Transverse colon (tissue), 4 donors: Measurements from ENCODE around the gene TCF7. TPM values are rescaled to one million over a fixed set of nuclear protein-coding genes. Genes with fewer than 3 reads are reported as not detected.

Experiments used
- DNase-seq: peaks from one replicate; pipeline ENCODE4 v3.0.0-alpha.2; 2019
- H3K27ac ChIP-seq, 4 donors: fragments of 200-600 bp; sonication (generic); 2 replicates each; pipeline ENCODE4 v1.5.1; 2016 to 2018; ENCODE audit warnings: inconsistent platforms in 4 of 4
- H3K27me3 ChIP-seq: fragments of 200-600 bp; sonication (generic); 2 replicates; pipeline ENCODE4 v1.5.1; 2017; ENCODE audit warnings: inconsistent platforms
- H3K36me3 ChIP-seq, 4 donors: fragments of 200-600 bp; sonication (generic); 2 replicates each; pipeline ENCODE4 v1.5.1; 2017 to 2019; ENCODE audit warnings: inconsistent platforms in 4 of 4
- H3K4me1 ChIP-seq, 4 donors: fragments of 200-600 bp; sonication (generic); 2 replicates each; pipeline ENCODE4 v1.5.1; 2017 to 2020; ENCODE audit warnings: inconsistent platforms in 4 of 4
- H3K4me3 ChIP-seq, 4 donors: fragments of 200-600 bp; sonication (generic); 1 replicate in 1 of 4; 2 replicates in 3 of 4; pipeline versions ENCODE4 v1.5.1 to v1.6.1; 2017 to 2019; ENCODE audit warnings: inconsistent platforms in 4 of 4
- H3K9me3 ChIP-seq, 2 donors: fragments of 200-600 bp; sonication (generic); 2 replicates each; pipeline ENCODE4 v1.5.1; 2017 to 2019; ENCODE audit warnings: inconsistent platforms in 2 of 2
- EP300 ChIP-seq: sonication (generic); formaldehyde crosslinking; IDR thresholded peaks from one replicate; pipeline ENCODE4 v1.6.1; 2017; ENCODE audit warnings: antibody characterized with exemption, low read depth
- POLR2A ChIP-seq: fragments of 450-650 bp; IDR thresholded peaks from one replicate; pipeline ENCODE4 v1.6.1; 2016; ENCODE audit warnings: antibody characterized with exemption, mild to moderate bottlenecking, moderate library complexity
- POLR2AphosphoS5 ChIP-seq, 3 donors: sonication (generic); formaldehyde crosslinking; IDR thresholded peaks; one replicate each; pipeline ENCODE4 v1.6.1; 2016; ENCODE audit warnings: antibody characterized with exemption in 3 of 3
- WGBS, 2 donors: methylation state at CpG; one replicate each; pipeline ENCODE4 v1.1.5; 2018; ENCODE audit warnings: low coverage in 1 of 2; 5-methylcytosine and 5-hydroxymethylcytosine counted together
- in situ Hi-C, 4 donors: fragments of 200-750 bp; cut with MboI; loops; one replicate each; pipeline versions ENCODE4 v1.15.0 to v1.15.1; 2017; ENCODE audit warnings: low sequenced_read_pairs in 3 of 4, low pct_ligation_motif_present in 1 of 4, low pct_unique_long_range_greater_than_20kb in 1 of 4
- intact Hi-C: fragments of 100-400 bp; cut with DNase I; formaldehyde crosslinking; loops from one replicate; pipeline ENCODE4 v1.15.1; 2023; ENCODE audit warnings: low total_unique reads
- total RNA-seq, 4 donors: library from RNA; depleted of rRNA; stranded (reverse); fragments of >200 nt; gene quantifications; one replicate each; pipeline ENCODE4 v1.1.0, GENCODE V29; 2016
- TF ChIP-seq, protein P1 (sequence below), 5 experiments: fragments of 200-600 bp in 3 of 5; fragments of 450-650 bp in 2 of 5; sonication (generic) in 3 of 5; IDR thresholded peaks; 1 replicate in 2 of 5; 2 replicates in 3 of 5; pipeline ENCODE4 v1.5.1; 2016 to 2017; ENCODE audit warnings: antibody characterized with exemption in 5 of 5, inconsistent platforms in 3 of 5, mild to moderate bottlenecking in 2 of 5, moderate library complexity in 1 of 5

TCF7 gene
- total RNA-seq, 4 donors from 2014 or later: 0.60 to 7.1 (median 3.1) TPM

DNA sequence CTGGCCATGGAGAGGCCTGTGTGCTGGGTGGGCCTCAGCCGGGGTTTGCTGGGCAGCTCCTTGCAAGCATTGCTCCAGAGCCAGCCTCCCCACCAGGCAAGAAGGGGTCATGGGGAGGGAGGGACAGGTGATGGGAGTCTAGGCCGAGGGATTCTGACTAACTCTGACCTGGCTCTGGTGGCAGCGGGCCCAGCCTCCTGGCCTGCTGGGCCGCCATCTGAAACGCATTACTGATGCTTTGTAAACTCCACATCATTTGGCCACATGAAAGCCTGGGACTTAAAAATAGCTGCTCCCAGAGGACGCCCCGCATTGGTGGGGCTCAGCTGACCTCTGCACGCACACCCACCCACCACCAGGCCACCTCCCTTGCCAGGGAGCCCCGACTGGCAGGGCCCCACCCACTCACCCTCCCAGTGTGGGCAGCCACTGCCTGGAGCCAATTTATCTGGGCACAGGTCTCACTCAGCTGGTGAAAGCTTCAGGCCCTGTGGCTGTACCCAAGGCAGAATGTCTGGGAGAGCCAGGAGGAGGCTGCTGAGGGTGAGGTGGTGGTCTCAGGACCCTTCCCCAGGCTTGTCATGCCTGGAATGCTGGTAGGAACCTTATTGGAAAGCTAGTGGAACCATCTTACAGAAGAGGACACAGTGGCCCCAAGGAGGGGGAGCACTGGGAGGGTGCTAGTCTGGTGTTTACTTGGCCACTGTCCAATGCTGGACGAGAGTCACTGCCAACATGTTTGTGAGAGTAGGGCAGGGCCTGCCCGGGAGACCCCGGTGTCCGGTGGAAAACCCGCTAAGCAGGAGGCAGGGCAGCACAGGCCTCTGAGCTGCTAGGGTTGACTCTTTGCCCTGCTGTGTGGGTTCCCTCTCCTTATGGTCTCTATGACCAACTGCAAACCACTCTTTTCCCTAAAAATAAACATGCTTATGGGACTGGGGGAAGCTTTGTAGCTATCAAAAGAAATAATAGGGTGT, 10.8 kb downstream of the TCF7 start:
- Histone ChIP-seq H3K4me1 (peaks cover 3 to 15% (median 8%) of the 10 kb centered on the region in 4 donors), H3K4me3 (no peak overlapping the region), H3K27me3 (no peaks in the 10 kb centered on the region), H3K36me3 (no peaks in the 10 kb centered on the region), H3K9me3 (no peaks in the 10 kb centered on the region), H3K27ac (peak overlapping the region in 3 of 4 donors; percentile 25 to 34 (median 29))
- in situ Hi-C loops (no loop called here), intact Hi-C loops (no loop called here)
- no peak for DNase-seq
- 52% methylated on average over 11 of the region's 14 CpGs; no CpG with 5 or more reads in 1 of the 2 donors for WGBS, 2 donors
- no peak for TF ChIP-seq EP300
- TF ChIP-seq, protein P1, sequence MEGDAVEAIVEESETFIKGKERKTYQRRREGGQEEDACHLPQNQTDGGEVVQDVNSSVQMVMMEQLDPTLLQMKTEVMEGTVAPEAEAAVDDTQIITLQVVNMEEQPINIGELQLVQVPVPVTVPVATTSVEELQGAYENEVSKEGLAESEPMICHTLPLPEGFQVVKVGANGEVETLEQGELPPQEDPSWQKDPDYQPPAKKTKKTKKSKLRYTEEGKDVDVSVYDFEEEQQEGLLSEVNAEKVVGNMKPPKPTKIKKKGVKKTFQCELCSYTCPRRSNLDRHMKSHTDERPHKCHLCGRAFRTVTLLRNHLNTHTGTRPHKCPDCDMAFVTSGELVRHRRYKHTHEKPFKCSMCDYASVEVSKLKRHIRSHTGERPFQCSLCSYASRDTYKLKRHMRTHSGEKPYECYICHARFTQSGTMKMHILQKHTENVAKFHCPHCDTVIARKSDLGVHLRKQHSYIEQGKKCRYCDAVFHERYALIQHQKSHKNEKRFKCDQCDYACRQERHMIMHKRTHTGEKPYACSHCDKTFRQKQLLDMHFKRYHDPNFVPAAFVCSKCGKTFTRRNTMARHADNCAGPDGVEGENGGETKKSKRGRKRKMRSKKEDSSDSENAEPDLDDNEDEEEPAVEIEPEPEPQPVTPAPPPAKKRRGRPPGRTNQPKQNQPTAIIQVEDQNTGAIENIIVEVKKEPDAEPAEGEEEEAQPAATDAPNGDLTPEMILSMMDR (IDR thresholded peaks at IDR 0.05): no peak
- TF ChIP-seq POLR2A: no peak
- no peak for TF ChIP-seq POLR2AphosphoS5 (IDR thresholded peaks at IDR 0.05)

DNA sequence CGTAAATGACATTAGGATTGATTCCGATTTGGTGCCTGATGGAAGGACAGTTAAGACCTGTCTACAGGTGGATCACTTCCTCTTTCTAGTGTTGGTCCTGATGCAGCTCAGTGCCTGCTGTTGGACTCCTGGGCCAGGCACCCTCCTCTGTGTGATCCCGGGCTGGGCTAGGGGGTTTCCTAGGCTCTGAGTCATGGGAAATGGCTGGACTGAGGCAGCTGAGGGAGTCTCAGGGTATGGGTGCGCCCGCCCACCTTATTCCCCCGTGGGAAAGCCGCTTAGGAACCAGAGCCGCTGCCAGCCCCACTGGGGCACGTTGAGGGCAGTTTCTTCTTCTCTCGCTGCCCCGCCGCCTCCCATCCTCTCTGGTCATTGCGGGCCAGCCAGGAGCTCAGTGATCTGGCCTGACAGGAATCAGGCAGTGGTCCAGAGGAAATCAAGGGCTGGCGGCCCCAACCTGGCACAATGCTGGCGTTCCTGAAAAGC, 12.9 kb downstream of the TCF7 start:
- no peak for TF ChIP-seq POLR2A
- TF ChIP-seq, protein P1 (IDR thresholded peaks at IDR 0.05): no peak
- no peak for TF ChIP-seq EP300
- TF ChIP-seq POLR2AphosphoS5 (IDR thresholded peaks at IDR 0.05): no peak
- intact Hi-C loops (no loop called here), in situ Hi-C loops (no loop called here)
- Histone ChIP-seq H3K9me3 (no peaks in the 10 kb centered on the region), H3K4me1 (peaks cover 3 to 15% (median 8%) of the 10 kb centered on the region in 4 donors), H3K27ac (peak overlapping the region in 2 of 4 donors; percentile 8 to 27), H3K4me3 (no peak overlapping the region), H3K36me3 (no peaks in the 10 kb centered on the region), H3K27me3 (no peaks in the 10 kb centered on the region)
- 68% methylated on average over 5 to 15 of the region's 15 CpGs for WGBS, 2 donors
- DNase-seq: no peak

DNA sequence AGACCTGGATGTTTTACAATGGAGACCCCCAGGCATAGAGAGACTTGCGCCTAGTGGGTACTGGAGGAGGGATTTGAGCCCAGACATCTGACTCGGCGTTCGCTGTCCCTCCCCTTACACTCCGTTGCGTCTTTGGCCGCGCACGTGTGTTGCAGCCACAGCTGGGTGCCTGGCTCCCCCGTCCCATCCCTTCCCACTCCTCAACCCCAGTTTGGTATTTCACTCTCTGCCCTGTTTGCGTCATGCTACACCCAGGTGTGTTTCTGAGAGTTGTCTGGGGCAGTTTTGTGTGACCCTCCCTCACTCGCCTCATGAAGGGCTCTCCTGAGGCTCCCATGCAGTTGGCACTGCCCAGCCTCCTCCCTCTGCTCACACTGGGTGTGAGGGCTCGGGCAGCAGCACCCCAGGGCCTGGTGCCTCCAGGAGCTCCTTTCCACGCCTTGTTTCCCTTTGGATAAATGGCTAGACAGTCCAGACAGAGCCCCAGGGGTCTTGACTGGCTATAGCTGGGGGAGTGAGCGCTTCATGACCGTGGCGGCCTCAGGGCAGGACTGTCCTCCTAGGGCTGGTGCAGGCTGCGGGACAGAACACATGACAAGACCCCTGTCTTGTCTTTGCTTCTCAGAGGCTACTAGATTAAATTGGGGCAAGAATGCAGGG, 13.6 kb downstream of the TCF7 start:
- Histone ChIP-seq H3K4me3 (no peak overlapping the region), H3K4me1 (peaks cover 3 to 15% (median 8%) of the 10 kb centered on the region in 4 donors), H3K27ac (no peak overlapping the region), H3K9me3 (no peaks in the 10 kb centered on the region), H3K36me3 (no peaks in the 10 kb centered on the region), H3K27me3 (no peaks in the 10 kb centered on the region)
- TF ChIP-seq, protein P1 (IDR thresholded peaks at IDR 0.05): no peak
- no peak for TF ChIP-seq POLR2A
- TF ChIP-seq EP300: no peak
- no peak for TF ChIP-seq POLR2AphosphoS5 (IDR thresholded peaks at IDR 0.05)
- intact Hi-C loops: no loop called here
- WGBS, 2 donors: 90 to 100% methylated on average over 1 to 18 of the region's 18 CpGs
- DNase-seq: no peak
- in situ Hi-C loops: no loop called here

DNA sequence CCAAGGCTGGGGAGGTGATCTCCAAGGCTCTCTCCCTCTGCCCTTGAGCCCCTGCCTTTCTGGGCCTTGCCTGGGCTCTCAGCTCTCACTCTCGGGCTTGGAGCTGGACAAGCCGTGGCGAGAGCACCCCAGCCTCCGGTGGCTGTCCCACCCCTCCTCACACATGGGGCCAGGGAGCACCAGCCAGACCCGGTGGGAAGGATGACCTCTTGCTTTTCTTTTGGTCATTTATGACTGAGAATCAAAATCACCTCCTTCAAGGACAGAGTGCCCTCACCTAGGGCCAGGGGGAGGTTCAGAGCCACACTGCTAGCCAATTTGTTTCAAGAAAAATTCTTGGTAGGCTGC, 14.1 kb downstream of the TCF7 start:
- Histone ChIP-seq H3K9me3 (no peaks in the 10 kb centered on the region), H3K27me3 (no peaks in the 10 kb centered on the region), H3K4me1 (peaks cover 3 to 15% (median 8%) of the 10 kb centered on the region in 4 donors), H3K4me3 (no peak overlapping the region), H3K27ac (peak overlapping the region in 2 of 4 donors; percentile 17 to 25), H3K36me3 (no peaks in the 10 kb centered on the region)
- intact Hi-C loops: no loop called here
- 90% methylated on average over 5 of the region's 5 CpGs; no CpG with 5 or more reads in 1 of the 2 donors for WGBS, 2 donors
- DNase-seq: no peak
- in situ Hi-C loops: no loop called here
- TF ChIP-seq POLR2A: no peak
- TF ChIP-seq POLR2AphosphoS5 (IDR thresholded peaks at IDR 0.05): no peak
- TF ChIP-seq, protein P1 (IDR thresholded peaks at IDR 0.05): no peak
